Mononuclear cell (primary cell): ENCODE measurements around the gene EIPR1. TPM values are rescaled to one million over a fixed set of nuclear protein-coding genes. Genes with fewer than 3 reads are reported as not detected.
A peak's percentile ranks its signal among the peaks of the same experiment; 100 is the strongest.

Experiments
- H3K27me3 ChIP-seq: 2 replicates; pipeline ENCODE4 v1.6.0; 2011; ENCODE audit warnings: low read length, control low read depth; ENCODE audit not compliant: insufficient read depth
- H3K4me1 ChIP-seq: 2 replicates; pipeline ENCODE4 v1.5.1; 2011; ENCODE audit warnings: mild to moderate bottlenecking, low read length, control low read depth; ENCODE audit not compliant: insufficient read depth
- H3K4me3 ChIP-seq: 2 replicates; pipeline ENCODE4 v1.5.1; 2011; ENCODE audit warnings: mild to moderate bottlenecking, low read length, moderate library complexity
- H3K9me3 ChIP-seq: 2 replicates; pipeline ENCODE4 v1.5.1; 2011; ENCODE audit warnings: low read depth, mild to moderate bottlenecking, control low read depth, low read length
- total RNA-seq: library from RNA; depleted of rRNA; stranded (reverse); fragments of >200 nt; gene quantifications from one replicate; pipeline ENCODE4 v1.2.3, GENCODE V29; 2012

EIPR1 gene
- 10.0 TPM for total RNA-seq

- peak within 1 kb of the TSS; percentile 78 for H3K4me3 ChIP-seq
- no peaks in the 10 kb centered on the region for H3K27me3 ChIP-seq
- H3K9me3 ChIP-seq = no peaks in the 10 kb centered on the region
- peaks cover 36% of the 10 kb centered on the region for H3K4me1 ChIP-seq
Observed at GRCh38 chr2:3377612-3378432, at the start of gene EIPR1. Gene EIPR1, minus strand, starts transcription at chr2:3377818. Its CDS starts 129 bp downstream, at chr2:3377689.

GRCh38 chr2:3427272-3427671 is 49.7 kb upstream of the EIPR1 start:
- no peaks in the 10 kb centered on the region for H3K4me1 ChIP-seq
- no peak overlapping the region for H3K4me3 ChIP-seq
- H3K27me3 ChIP-seq = no peaks in the 10 kb centered on the region
- H3K9me3 ChIP-seq = no peaks in the 10 kb centered on the region

DNA sequence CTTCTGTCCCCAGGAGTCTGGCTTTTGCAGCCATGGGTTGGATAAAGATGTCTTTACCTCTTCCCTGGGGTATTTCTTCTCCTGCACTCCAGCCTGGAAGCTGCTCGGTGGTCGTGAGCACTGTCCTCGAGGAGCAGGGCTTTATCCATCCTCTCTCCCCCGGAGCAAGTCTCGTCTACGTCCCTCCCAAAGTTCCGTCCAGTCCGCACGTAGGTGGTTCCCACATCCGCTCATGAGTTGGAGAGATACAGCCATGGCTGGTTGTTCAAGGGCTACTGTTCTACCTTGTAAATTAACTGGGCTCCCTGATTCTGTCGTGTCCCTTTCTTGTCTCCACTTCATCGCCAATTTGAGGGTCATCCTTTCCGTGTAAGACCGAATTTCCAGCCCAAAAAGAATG is 49.0 kb upstream of the EIPR1 start:
- H3K27me3 ChIP-seq = no peaks in the 10 kb centered on the region

DNA sequence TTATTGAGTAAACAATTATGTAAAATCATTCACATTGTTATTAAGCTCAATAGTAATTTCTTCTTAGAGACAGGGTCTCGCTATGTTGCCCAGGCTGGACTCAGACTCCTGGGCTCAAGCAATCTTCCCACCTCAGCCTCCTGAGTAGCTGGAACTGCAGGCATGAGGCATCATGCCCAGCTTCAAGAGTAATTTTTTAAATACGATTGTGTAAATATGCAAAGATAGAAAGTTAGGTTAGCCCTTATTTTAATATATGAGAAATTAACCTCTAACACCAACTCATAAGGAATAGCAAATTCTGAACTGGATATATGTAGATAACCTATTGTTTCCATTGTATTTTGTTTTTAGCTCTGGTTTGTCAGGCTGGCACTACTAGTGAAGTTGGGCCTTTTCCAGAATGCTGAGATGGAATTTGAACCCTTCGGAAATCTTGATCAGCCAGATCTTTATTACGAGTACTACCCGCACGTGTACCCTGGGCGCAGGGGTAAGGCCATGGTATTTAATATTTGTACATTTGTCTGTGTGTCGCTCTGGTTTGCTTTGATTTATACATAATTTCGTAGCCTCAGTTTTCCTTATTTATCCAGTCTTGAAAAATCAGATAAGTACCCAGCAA is 46.7 kb upstream of the EIPR1 start:
- Histone ChIP-seq H3K27me3 (no peaks in the 10 kb centered on the region), H3K4me3 (no peak overlapping the region), H3K9me3 (no peaks in the 10 kb centered on the region), H3K4me1 (no peaks in the 10 kb centered on the region)

More for the DNA sequence above, 49.0 kb upstream of the EIPR1 start:
- H3K4me1 ChIP-seq = no peaks in the 10 kb centered on the region
- H3K4me3 ChIP-seq = no peak overlapping the region
- H3K9me3 ChIP-seq = no peaks in the 10 kb centered on the region

- Histone ChIP-seq H3K4me3 (no peak overlapping the region), H3K27me3 (no peaks in the 10 kb centered on the region), H3K4me1 (no peaks in the 10 kb centered on the region), H3K9me3 (no peaks in the 10 kb centered on the region)
Observed at GRCh38 chr2:3423492-3424170, 46.0 kb upstream of the EIPR1 start.

DNA sequence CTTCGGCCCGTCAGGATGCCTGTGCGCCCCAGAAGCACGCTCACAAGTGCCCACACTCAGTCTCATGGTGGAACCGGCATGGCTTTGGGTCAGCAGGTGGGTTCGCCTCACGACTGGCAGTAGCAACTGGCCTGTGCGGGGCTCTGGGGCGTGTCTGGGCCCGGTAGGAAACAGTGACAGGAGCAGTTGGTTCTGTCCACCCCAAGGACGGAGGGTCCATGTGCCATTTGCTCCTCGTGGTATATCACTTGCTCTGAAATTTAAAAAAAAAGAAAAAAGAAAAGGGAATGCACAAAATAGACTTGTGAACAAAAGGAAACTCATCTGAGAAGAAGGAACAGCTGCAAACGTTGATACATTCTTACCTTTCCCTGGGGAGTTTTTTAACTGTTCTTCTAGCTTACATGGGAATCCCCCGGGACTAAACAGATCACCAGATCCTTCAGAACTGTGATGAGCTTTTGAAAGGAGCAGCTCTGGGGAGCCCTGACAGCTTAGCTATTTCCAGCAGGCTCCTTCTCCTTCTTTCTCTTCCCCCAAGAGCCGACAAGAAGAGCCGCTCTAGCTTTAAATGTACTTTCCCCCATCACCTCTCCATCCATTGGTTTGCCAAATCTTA is 44.7 kb upstream of the EIPR1 start:
- H3K27me3 ChIP-seq = no peaks in the 10 kb centered on the region
- H3K9me3 ChIP-seq = no peaks in the 10 kb centered on the region
- no peak overlapping the region for H3K4me3 ChIP-seq
- no peaks in the 10 kb centered on the region for H3K4me1 ChIP-seq

DNA sequence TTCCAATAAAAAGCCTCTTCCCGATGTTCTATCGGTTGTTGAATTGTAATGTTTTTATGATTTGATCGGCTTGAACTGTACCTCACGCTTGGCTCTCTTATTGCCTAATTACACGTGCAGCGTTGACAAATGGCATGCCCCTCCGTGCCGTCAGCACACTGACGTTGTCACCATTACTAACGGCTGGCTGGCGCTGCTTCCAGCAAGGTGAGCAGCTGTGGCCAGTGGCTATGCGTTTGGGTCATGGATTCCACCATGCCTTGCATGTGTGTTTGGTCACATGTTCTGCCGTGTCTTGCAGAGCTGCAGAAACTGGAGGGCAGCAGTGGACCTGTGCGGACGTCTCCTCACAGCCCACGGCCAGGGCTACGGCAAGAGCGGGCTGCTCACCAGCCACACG is 44.0 kb upstream of the EIPR1 start:
- Histone ChIP-seq H3K27me3 (no peaks in the 10 kb centered on the region), H3K4me3 (no peak overlapping the region), H3K9me3 (no peaks in the 10 kb centered on the region), H3K4me1 (no peaks in the 10 kb centered on the region)

- H3K4me1 ChIP-seq = no peaks in the 10 kb centered on the region
- no peak overlapping the region for H3K4me3 ChIP-seq
- H3K9me3 ChIP-seq = no peaks in the 10 kb centered on the region
- no peaks in the 10 kb centered on the region for H3K27me3 ChIP-seq
Observed at GRCh38 chr2:3420769-3421397, 43.3 kb upstream of the EIPR1 start.

DNA sequence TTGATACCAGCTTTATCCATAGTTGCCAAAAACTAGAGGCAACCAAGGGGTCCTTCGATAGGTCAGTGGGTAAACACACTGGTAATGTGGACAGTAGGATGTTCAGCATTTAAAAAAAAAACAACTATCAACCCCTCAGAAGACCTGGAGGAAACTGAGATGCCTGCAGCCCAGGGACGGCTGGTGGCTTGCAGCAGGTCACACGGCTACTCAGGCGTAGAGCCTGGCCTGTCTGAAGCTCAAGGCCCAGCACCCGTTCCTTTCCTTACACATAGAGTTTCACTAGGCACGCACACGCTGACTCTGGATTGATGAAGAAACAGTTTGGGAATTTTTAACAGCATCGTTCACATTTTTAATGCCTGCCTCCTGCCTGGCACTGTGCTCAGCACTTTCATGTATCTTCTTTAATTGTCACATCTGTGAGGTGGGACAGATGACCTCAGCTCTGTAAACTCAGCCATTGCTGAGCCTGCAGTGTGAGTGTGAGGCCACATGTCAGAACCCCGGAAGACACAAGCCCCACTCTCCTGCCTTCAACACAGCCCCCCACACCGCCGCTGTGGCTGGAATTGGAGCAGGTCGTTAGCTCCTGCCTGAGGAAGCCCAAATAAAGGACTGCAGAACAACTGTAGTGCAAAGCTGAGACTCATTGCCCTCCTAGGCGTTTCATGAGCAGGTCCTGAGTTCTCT is 42.6 kb upstream of the EIPR1 start:
- Histone ChIP-seq H3K4me1 (no peaks in the 10 kb centered on the region), H3K27me3 (no peaks in the 10 kb centered on the region), H3K9me3 (no peaks in the 10 kb centered on the region), H3K4me3 (no peak overlapping the region)

- Histone ChIP-seq H3K9me3 (no peaks in the 10 kb centered on the region), H3K4me3 (no peak overlapping the region), H3K4me1 (no peaks in the 10 kb centered on the region), H3K27me3 (no peaks in the 10 kb centered on the region)
Observed at GRCh38 chr2:3418766-3419404, 41.3 kb upstream of the EIPR1 start.

GRCh38 chr2:3414133-3414860 is 36.7 kb upstream of the EIPR1 start:
- H3K4me1 ChIP-seq = no peaks in the 10 kb centered on the region
- H3K9me3 ChIP-seq = no peaks in the 10 kb centered on the region
- no peaks in the 10 kb centered on the region for H3K27me3 ChIP-seq
- no peak overlapping the region for H3K4me3 ChIP-seq

DNA sequence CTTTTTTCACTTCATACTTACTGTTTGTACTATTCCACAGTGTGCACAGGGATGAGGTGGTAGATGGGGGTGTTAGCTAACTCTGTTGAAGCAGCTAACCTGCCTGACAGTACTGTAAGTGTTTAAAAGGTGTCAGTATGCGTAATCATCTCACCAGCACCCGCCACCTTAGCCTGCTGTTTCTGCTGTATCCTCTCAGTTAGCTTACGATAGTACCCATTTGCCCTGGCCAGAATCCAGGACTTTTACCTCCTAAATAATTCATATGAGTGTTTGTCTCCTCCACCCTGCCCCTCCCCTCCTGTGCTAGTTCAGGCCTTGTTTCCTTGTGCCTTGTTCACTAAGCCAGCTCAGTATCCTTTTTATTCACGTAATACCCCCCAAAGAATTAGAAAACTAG is 36.1 kb upstream of the EIPR1 start:
- no peaks in the 10 kb centered on the region for H3K9me3 ChIP-seq
- no peaks in the 10 kb centered on the region for H3K4me1 ChIP-seq
- H3K27me3 ChIP-seq = no peaks in the 10 kb centered on the region
- H3K4me3 ChIP-seq = no peak overlapping the region

GRCh38 chr2:3411103-3411502 is 33.5 kb upstream of the EIPR1 start:
- Histone ChIP-seq H3K4me1 (no peaks in the 10 kb centered on the region), H3K4me3 (no peak overlapping the region), H3K27me3 (no peaks in the 10 kb centered on the region), H3K9me3 (no peaks in the 10 kb centered on the region)
